HG02884 (cell line): Measurements from ENCODE around the gene PDZRN4.
"Not testable (repeated sequence)": the region's sequence is repeated elsewhere in the genome, so short reads cannot be mapped to it uniquely, and the experiment has no call there.

Experiments
- ATAC-seq: cut with Tn5 transposase; IDR thresholded peaks from one replicate; pipeline ENCODE4 v1.9.1; 2021; ENCODE audit warnings: mild to moderate bottlenecking, moderate library complexity; ENCODE audit not compliant: unreplicated experiment

The PDZRN4 gene

GRCh38 chr12:41547071-41547470, 359.0 kb downstream of the PDZRN4 start:
- ATAC-seq: not testable (repeated sequence)

- ATAC-seq: no peak
These were observed 360.8 kb downstream of the PDZRN4 start for GRCh38 chr12:41548926-41549325.

- no peak for ATAC-seq
These were observed 364.5 kb downstream of the PDZRN4 start for GRCh38 chr12:41552588-41552987.

- ATAC-seq: no peak
These were observed 368.1 kb downstream of the PDZRN4 start for GRCh38 chr12:41556176-41556575.

GRCh38 chr12:41557344-41557743, 369.2 kb downstream of the PDZRN4 start:
- no peak for ATAC-seq

GRCh38 chr12:41558671-41559070, 370.6 kb downstream of the PDZRN4 start:
- ATAC-seq: no peak

- no peak for ATAC-seq
These were observed 374.9 kb downstream of the PDZRN4 start for GRCh38 chr12:41563051-41563450.

GRCh38 chr12:41564816-41565215, 376.7 kb downstream of the PDZRN4 start:
- ATAC-seq: no peak

- ATAC-seq: no peak
These were observed 378.6 kb downstream of the PDZRN4 start for GRCh38 chr12:41566703-41567102.

GRCh38 chr12:41573445-41573844, 385.3 kb downstream of the PDZRN4 start:
- no peak for ATAC-seq

- ATAC-seq: no peak
These were observed 388.8 kb downstream of the PDZRN4 start for GRCh38 chr12:41576925-41577324.

GRCh38 chr12:41577995-41578394, 389.9 kb downstream of the PDZRN4 start:
- no peak for ATAC-seq

- ATAC-seq: no peak
These were observed 397.7 kb downstream of the PDZRN4 start for GRCh38 chr12:41585784-41586183.

- no peak for ATAC-seq
These were observed 399.5 kb downstream of the PDZRN4 start for GRCh38 chr12:41587574-41587973.

GRCh38 chr12:41589878-41590277, 401.8 kb downstream of the PDZRN4 start:
- ATAC-seq: no peak

- ATAC-seq: no peak
These were observed 408.1 kb downstream of the PDZRN4 start for GRCh38 chr12:41596190-41596589.

GRCh38 chr12:41604830-41605229, 416.7 kb downstream of the PDZRN4 start:
- ATAC-seq: no peak

- peak; percentile 82 for ATAC-seq
These were observed 417.6 kb downstream of the PDZRN4 start for GRCh38 chr12:41605545-41606305.

- no peak for ATAC-seq
These were observed 418.6 kb downstream of the PDZRN4 start for GRCh38 chr12:41606468-41607445.

GRCh38 chr12:41612892-41613557, 424.9 kb downstream of the PDZRN4 start:
- ATAC-seq: no peak

GRCh38 chr12:41615174-41615573, 427.1 kb downstream of the PDZRN4 start:
- not testable (repeated sequence) for ATAC-seq
